Measurements from ENCODE around the gene TPRG1.

DNA sequence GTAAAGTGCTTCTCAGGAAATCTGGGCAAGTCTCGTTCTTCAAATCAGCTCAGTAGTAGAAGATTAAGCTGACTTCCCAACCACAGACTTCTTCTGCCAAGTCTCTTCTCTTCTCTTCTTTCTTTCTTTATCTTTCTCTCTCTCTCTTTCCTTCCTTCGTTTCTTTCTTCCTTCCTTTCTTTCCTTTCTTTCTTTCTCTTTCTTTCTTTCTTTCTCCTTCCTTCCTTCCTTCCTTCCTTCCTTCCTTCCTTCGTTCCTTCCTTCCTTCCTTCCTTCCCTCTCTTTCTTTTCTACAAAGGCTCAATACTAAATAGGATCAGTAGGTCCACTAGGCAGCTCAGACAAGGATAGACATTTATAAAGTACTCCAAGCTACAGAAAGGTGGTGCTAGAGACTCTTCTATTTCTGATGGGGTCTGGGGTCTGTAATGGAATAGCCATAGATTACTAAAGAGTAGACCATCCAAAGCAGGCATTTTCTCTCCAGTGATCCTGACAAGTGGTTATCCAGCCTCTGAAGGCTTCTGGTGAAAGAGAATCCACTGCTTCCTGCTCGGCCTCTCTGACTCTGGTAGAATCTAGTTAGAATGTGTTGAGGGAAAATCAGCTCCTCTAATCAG lies 100.8 kb downstream of the TPRG1 start:
- TF ChIP-seq, protein P1, sequence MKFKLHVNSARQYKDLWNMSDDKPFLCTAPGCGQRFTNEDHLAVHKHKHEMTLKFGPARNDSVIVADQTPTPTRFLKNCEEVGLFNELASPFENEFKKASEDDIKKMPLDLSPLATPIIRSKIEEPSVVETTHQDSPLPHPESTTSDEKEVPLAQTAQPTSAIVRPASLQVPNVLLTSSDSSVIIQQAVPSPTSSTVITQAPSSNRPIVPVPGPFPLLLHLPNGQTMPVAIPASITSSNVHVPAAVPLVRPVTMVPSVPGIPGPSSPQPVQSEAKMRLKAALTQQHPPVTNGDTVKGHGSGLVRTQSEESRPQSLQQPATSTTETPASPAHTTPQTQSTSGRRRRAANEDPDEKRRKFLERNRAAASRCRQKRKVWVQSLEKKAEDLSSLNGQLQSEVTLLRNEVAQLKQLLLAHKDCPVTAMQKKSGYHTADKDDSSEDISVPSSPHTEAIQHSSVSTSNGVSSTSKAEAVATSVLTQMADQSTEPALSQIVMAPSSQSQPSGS (CRISPR knock-in tag; IDR thresholded peaks at IDR 0.05; ENCODE audit: borderline replicate concordance, low read depth) = no peak
- TF ChIP-seq NFE2L1 (CRISPR knock-in tag; IDR thresholded peaks at IDR 0.05) = no peak
